Activated T-helper 1 cell treated with anti-CD3 and anti-CD28 coated beads, Interleukin-12 subunit alpha, Interleukin-12 subunit beta, Interleukin-2, Interleukin-4 antibody, amounts not matched to agents 30 ng/mL and 10 ng/mL and 1 ng/mL, durations not matched to agents 14 hours and 24 hours and 36 hours (primary cell): Measurements from ENCODE around the gene IL11. TPM values are rescaled to one million over a fixed set of nuclear protein-coding genes. Genes with fewer than 3 reads are reported as not detected.

Experiments used
- DNase-seq: peaks from one replicate; pipeline ENCODE4 v3.0.0; 2021; ENCODE audit warnings: low spot score
- H3K27ac Mint-ChIP-seq: one replicate; pipeline ENCODE4 v1.8.0; 2021; ENCODE audit warnings: mild to moderate bottlenecking, mixed read lengths
- H3K27me3 Mint-ChIP-seq: one replicate; pipeline ENCODE4 v1.8.0; 2022; ENCODE audit warnings: mild to moderate bottlenecking, moderate library complexity, mixed read lengths; ENCODE audit not compliant: insufficient read depth
- H3K36me3 Mint-ChIP-seq: one replicate; pipeline ENCODE4 v1.8.0; 2021; ENCODE audit warnings: low read depth, mixed read lengths
- H3K4me1 Mint-ChIP-seq: one replicate; pipeline ENCODE4 v1.8.0; 2021; ENCODE audit warnings: low read depth, mixed read lengths
- H3K4me3 Mint-ChIP-seq: one replicate; pipeline ENCODE4 v1.8.0; 2021; ENCODE audit warnings: mild to moderate bottlenecking, moderate library complexity, mixed read lengths
- H3K9me3 Mint-ChIP-seq: one replicate; pipeline ENCODE4 v1.8.0; 2021; ENCODE audit warnings: mixed read lengths
- intact Hi-C: fragments of 100-400 bp; cut with micrococcal nuclease; formaldehyde crosslinking; loops from one replicate; pipeline ENCODE4 v1.15.1; 2024
- total RNA-seq: library from RNA; stranded (reverse); gene quantifications from 2 replicates; pipeline ENCODE4 v1.2.3, GENCODE V29; 2022

IL11 gene
- total RNA-seq, 1 donor from 2014 or later = not detected

DNA sequence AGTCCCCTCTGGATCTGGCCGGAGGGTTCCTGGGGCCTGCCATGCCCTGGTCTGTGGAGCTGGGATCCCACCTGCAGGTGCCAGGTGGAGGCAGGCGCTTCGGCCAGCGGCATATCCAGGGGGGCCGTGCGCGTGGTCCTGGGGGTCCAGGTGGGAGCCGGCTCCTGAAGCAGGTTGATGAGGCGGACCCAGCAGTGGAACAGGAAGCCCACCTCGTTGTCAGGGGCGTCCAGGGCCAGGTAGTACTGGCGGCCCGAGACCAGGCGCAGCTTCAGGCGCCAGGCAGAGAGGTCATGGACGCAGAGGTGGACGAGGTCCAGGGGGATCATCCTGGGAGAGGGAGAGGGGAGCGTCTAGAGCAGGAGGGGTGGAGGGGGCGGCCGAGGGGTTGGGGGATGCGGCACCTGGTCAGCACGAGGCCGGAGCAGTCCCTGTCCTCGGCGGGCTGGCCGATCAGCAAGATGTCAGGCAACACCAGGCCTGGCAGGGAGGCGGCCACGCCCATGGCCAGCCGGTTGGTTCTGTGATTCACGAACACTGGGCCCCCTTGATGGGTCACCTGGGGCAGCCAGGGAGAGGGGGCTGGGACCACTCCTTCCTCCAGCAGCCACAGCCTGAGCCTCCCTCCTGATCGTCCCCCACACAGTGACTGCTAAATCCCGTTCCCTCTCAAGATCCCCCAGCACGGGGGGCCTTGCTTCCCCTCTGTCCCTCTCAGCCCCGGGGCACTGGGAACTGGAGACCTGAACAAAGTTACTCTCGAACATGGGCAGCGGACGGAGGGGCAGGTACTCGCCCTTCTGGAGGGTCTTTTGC, 7.9 kb downstream of the IL11 start:
- H3K27ac Mint-ChIP-seq = no peak overlapping the region
- peaks cover 9% of the 10 kb centered on the region for H3K27me3 Mint-ChIP-seq
- H3K4me3 Mint-ChIP-seq = no peak overlapping the region

DNA sequence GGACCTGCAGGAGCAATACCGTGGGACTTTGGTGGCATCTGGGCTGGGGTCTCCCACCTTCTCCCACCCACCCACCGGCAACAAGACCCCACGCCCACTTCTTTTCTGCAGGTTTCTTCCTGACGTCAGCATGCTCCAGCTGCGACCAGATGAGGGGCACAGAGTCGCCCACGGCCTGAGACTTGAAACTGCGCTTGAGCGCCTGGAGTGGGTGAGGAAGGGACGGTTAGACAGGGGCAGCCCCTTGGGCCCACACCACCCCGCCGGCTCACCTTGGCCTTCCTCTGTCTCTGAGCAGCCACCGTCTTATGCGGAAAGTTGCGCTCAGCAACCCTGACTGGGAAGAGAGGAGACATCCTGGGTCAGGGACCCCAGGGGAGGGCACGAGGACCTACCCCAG, 9.4 kb downstream of the IL11 start:
- intact Hi-C loops = no loop called here
- Mint-ChIP-seq H3K4me3 (no peak overlapping the region), H3K4me1 (no peaks in the 10 kb centered on the region), H3K27me3 (peaks cover 16% of the 10 kb centered on the region), H3K9me3 (no peaks in the 10 kb centered on the region), H3K27ac (no peak overlapping the region), H3K36me3 (no peaks in the 10 kb centered on the region)
- DNase-seq = no peak

More for the DNA sequence above, 7.9 kb downstream of the IL11 start:
- H3K36me3 Mint-ChIP-seq = no peaks in the 10 kb centered on the region
- intact Hi-C loops = no loop called here
- DNase-seq = no peak
- no peaks in the 10 kb centered on the region for H3K9me3 Mint-ChIP-seq
- no peaks in the 10 kb centered on the region for H3K4me1 Mint-ChIP-seq

DNA sequence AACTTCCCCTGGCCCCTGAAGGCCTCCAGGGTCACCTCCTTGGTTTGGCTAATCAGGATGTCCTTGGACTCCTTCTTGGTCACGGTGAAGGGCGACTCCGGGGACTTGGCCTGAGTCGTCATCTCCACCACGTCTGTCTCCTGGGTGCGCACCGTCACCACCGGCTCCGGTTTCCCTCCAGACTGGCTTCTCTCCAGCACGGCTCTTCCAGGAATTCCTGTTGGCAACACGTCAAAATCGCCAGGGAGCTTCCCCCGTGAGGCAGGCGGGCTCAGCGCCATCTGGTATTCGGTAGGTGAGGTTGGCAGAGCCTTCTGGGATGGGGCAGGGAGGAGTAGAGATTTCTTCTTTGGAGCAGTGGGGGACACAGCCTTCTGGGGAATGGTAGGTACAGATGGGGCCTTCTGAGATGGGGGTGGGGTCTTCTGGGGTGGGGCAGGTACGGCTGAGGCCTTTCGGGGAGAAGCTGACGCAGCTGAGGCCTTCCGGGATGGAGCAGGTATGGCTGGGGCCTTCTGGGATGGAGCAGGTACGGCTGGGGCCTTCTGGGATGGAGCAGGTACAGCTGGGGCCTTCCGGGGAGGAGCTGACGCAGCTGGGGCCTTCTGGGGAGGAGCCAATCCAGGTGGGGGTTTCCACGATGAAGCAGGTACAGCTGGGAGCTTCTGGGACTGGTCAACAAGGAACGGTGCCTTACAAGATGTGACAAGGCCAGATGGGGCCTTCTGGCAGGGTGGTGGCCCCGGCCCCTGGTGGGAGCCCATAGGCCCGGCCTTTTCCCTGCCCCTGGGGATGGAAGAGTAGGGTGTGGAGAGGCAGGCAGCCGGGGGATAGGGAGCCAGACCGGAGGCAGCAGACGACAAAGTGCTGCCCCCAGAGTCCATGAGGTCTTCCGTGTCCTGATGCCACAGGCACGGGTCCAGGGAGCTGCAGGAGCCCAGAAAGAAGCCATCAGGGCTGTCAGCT, 11.0 kb downstream of the IL11 start:
- intact Hi-C loops = no loop called here
- Mint-ChIP-seq H3K4me1 (no peaks in the 10 kb centered on the region), H3K36me3 (no peaks in the 10 kb centered on the region), H3K4me3 (no peak overlapping the region), H3K27ac (no peak overlapping the region), H3K27me3 (peaks cover 20% of the 10 kb centered on the region), H3K9me3 (no peaks in the 10 kb centered on the region)
- DNase-seq = no peak

DNA sequence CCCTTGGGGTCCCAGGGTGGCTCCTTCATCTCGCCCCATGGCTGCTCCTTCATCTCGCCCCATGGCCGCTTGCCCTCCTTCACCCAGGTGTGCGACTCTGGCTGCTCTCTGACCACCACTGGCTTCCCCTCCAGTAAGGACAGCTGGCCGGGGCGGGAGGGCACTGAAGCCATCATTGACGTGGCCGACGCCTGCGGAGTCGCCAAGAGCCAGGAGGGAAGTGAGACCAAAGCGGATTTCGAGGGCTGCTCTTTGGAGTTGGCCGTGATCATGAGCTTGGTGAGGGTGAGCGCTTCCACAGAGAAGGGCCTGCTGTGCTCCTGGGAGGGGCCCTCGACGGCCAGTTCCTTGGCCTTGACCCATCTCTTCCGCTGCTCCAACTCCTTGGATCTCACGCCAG, 11.8 kb downstream of the IL11 start:
- no peaks in the 10 kb centered on the region for H3K9me3 Mint-ChIP-seq
- no peak overlapping the region for H3K27ac Mint-ChIP-seq
- no peak for DNase-seq

DNA sequence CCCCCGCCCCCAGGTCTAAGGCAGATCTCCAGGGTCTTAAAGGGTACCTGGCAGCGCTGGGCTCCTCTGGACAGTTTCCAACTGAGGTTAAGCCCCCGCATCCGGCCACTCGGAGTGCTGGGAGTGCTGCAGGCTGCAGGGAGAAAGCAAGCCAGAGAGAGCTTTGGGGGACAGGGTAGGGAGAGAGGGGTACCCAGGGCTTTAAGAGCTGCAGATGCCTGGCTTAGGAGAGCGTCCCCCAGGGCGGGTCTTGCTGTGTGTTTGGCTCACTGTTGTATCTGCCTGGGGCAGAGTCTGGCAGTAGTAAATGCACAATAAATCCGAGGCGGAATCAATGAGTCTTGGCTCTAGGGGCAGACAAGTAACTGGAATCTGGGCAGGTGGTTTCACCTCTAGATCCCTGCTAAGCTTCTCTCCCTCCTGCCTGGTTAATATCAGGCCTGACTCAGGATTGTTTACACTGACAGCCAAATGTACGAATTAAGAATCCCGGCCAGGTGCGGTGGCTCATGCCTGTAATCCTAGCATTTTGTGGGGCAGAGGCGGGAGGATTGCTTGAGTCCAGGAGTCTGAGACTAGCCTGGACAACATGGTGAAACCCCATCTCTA, 14.9 kb downstream of the IL11 start:
- peaks cover 26% of the 10 kb centered on the region for H3K4me1 Mint-ChIP-seq
- intact Hi-C loops = loop anchor here (2.0 kb wide), 1 partner anchor 13 kb away; no protein-coding TSS in a partner anchor
- DNase-seq = no peak
- H3K27ac Mint-ChIP-seq = no peak overlapping the region
- H3K9me3 Mint-ChIP-seq = no peaks in the 10 kb centered on the region
- no peaks in the 10 kb centered on the region for H3K36me3 Mint-ChIP-seq
- peaks cover 44% of the 10 kb centered on the region for H3K27me3 Mint-ChIP-seq
- H3K4me3 Mint-ChIP-seq = peak overlapping the region; percentile 33

More for the DNA sequence above, 11.8 kb downstream of the IL11 start:
- Mint-ChIP-seq H3K27me3 (peaks cover 24% of the 10 kb centered on the region), H3K4me1 (peaks cover under 1% of the 10 kb centered on the region), H3K36me3 (no peaks in the 10 kb centered on the region), H3K4me3 (no peak overlapping the region)
- intact Hi-C loops = no loop called here

DNA sequence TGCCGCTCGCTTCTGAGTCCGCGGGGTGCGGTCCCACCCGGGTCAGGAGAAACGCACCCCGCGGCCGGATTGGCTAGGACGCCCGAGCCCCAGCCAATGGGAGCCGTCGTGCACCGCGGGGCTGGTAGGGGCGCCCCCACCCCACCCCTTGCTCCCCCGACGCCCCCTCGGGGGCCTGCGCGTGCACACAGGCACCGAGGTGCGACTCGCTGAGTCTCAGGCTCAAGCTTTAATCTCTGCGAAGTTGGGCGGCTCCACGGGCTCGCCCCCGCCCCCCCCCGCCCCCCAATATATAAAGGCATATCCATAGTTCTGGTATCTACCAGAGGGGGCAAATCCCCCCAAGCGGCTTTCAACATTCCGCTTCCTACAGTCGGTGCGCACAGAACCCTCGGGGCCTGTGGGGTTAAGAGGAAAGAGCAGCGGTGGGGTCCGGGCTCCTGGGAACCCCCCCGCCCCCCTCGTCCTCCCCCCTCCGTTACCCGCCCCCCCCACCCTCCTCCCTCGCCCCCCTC, 15.5 kb downstream of the IL11 start, which contains the start of gene COX6B2:
Gene COX6B2, minus strand, starts transcription at position 22 of the 515 bp plus-strand sequence. CDS start 198 bp downstream, outside the sequence.
- no peaks in the 10 kb centered on the region for H3K9me3 Mint-ChIP-seq
- intact Hi-C loops = loop anchor here (1.0 to 2.0 kb wide), 4 partner anchors 14 to 74 kb away; partner anchors contain the start of genes HSPBP1, KMT5C and RPL28
- no peaks in the 10 kb centered on the region for H3K36me3 Mint-ChIP-seq
- H3K27ac Mint-ChIP-seq = no peak within 1 kb of the TSS
- peak within 1 kb of the TSS; percentile 82 for H3K4me3 Mint-ChIP-seq
- DNase-seq = no peak
- peaks cover 26% of the 10 kb centered on the region for H3K4me1 Mint-ChIP-seq
- H3K27me3 Mint-ChIP-seq = peaks cover 44% of the 10 kb centered on the region

DNA sequence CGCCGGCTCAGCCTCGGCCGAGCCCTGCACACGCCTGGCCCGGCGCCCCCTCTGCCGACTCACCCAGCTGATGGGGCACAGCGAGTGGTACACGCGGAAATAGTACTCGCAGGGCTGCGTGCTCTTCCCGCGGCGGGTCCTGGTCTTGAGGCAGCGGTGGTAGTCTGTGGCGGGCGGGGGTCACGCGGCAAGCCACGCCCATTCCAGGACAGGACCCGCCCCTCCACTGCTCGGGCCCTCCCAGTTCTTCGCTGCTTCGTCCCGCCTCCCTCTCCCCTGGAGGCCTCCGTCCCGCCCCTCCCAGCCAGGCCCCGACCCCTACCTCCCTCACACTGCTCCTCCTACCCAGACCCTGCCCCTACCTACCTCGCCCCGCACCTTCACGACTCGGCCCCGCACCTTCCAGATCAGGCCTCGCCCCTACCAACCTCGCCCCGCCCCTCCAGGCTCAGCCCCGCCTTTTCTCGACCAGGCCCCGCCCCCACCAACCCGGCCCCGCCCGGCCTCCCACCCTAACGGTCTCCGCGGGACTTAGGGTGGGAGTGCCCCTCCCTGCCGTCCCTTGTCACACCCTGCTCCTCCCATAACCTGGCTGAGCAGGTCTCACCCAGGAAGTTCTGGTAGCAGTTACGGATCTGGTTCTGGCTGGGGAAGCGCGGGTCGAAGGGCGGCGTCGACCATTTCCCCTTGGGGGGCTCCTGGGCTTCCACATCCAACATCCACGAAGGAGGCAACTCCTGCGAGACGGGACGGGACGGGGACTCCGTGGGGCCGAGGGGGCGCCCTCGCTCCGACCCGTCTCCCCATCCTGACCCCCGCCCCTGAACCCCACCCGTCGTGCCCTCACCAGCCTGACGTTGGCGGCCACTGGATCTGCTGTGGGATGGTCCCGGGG, 16.2 kb downstream of the IL11 start:
- peak overlapping the region; percentile 82 for H3K4me3 Mint-ChIP-seq
- intact Hi-C loops = loop anchor here (1.0 to 2.0 kb wide), 4 partner anchors 15 to 74 kb away; partner anchors contain the start of genes HSPBP1, KMT5C and RPL28
- no peaks in the 10 kb centered on the region for H3K36me3 Mint-ChIP-seq
- no peak overlapping the region for H3K27ac Mint-ChIP-seq
- DNase-seq = peak; percentile 45
- peaks cover 44% of the 10 kb centered on the region for H3K27me3 Mint-ChIP-seq
- H3K9me3 Mint-ChIP-seq = no peaks in the 10 kb centered on the region
- peaks cover 26% of the 10 kb centered on the region for H3K4me1 Mint-ChIP-seq

DNA sequence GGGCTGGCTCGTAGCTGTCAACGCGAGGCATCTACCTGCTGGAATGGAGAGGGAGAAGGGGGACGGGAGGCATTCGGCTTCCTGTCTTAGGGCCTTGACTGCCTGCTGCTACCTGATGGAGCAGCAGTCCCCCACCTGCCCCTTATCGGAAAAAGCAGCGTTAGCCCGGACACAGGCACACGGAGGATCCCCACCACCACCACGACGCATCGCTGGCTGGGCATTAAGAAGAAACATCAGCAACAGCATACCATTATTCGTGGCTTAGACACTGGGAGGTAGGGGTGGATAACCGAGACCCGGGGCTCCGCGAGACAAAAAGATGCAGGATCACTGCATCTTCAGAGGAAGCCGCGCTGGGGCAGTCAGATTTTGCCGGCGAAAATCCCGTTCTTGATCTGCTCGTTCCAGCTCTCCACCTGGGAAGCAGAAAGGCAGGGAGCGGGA, 16.9 kb downstream of the IL11 start:
- Mint-ChIP-seq H3K4me1 (peaks cover 26% of the 10 kb centered on the region), H3K4me3 (peak overlapping the region; percentile 82), H3K9me3 (no peaks in the 10 kb centered on the region), H3K36me3 (no peaks in the 10 kb centered on the region), H3K27me3 (peaks cover 43% of the 10 kb centered on the region), H3K27ac (no peak overlapping the region)
- no peak for DNase-seq
- intact Hi-C loops = no loop called here

DNA sequence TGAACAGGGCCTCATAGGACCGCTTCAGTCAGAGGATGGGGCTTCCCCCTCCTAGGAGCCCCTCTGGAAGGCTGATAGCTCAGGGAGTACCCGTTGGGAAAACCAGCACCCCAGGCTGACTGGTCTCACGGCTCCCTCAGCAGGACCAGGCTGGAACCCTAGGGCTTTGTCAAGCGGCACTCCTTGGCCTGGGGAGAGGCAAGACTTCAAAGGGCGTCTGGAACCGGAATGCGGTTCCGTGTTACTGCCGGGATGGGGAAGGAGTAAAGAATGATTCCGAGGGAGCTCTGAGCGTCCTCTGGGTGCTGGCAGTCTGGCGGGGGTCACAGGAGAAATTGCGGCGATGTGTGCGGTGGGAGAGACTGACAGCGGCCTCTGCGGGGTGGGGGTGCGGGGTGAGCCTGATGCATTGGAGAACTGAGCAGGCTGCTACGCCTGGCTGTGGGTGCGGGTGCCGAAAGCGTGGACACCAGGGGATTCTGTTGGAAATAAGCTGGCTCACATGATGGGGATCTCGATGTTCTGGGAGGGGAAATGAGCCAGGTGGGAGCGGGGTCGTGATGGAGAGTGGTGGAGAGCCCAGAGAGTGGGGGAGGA, 17.6 kb downstream of the IL11 start:
- Mint-ChIP-seq H3K27me3 (peaks cover 42% of the 10 kb centered on the region), H3K4me3 (peak overlapping the region; percentile 82), H3K36me3 (no peaks in the 10 kb centered on the region), H3K27ac (peak overlapping the region; percentile 13), H3K4me1 (peaks cover 26% of the 10 kb centered on the region), H3K9me3 (no peaks in the 10 kb centered on the region)
- intact Hi-C loops = no loop called here
- DNase-seq = no peak

DNA sequence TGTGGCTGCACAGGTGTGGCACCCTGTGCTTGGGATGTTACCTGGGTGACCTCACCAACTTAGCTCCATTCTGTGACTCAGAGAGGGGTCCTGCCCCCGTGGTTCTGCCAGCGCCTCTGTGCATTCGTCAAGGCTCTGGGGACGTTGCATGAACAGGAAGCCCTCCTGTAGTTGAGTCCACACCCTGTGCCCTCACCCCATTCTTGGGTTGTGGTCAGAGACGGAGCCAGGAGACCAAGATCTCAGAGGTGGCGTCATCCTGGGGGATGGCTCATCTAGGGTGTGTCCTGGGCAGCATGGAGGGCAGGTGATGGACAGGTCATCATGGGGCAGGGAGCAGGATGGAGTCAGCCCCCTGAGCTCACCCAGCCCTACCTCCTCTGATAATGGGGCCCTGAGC, 18.2 kb downstream of the IL11 start:
- Mint-ChIP-seq H3K4me3 (peak overlapping the region; percentile 30), H3K9me3 (no peaks in the 10 kb centered on the region), H3K27me3 (peaks cover 36% of the 10 kb centered on the region), H3K36me3 (no peaks in the 10 kb centered on the region), H3K27ac (no peak overlapping the region), H3K4me1 (peaks cover 26% of the 10 kb centered on the region)
- DNase-seq = no peak
- intact Hi-C loops = no loop called here

DNA sequence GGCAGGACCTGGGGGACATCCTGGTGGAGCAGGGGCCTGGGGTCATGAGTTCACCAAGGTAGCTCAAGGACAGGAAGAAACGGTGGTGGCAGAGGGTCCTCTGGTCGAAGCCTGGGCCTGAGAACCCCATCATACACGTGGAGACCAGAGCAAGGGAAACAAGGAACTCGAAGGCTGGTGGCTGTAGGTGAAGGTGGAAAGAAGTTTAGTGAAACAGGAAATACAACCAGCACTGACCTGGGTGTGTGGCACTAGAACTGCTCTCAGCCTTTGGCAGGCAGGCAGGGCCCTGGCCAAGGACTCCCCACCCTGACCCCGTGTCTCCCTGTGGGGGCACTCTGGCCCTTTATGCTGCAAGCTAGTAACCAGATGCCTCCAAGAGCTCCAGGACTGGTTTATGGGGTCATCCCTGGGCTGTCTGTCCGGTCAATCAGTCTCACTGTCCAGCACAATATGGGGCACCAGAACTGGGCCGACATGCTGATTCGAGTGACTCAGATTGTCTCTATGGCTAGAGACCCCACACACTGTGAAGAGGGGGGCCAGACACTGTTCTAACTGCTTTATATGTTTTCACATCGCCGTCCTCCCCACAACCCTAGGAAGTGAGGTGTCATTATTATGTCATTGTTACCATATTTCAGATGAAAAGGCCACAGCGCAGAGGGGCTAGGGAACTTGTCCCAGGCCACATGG, 19.5 kb downstream of the IL11 start:
- no peaks in the 10 kb centered on the region for H3K9me3 Mint-ChIP-seq
- H3K4me3 Mint-ChIP-seq = peak overlapping the region; percentile 22
- peaks cover 32% of the 10 kb centered on the region for H3K27me3 Mint-ChIP-seq
- intact Hi-C loops = no loop called here
- DNase-seq = no peak
- no peaks in the 10 kb centered on the region for H3K36me3 Mint-ChIP-seq
- peaks cover 26% of the 10 kb centered on the region for H3K4me1 Mint-ChIP-seq
- no peak overlapping the region for H3K27ac Mint-ChIP-seq
